Smooth muscle cell of the coronary artery (primary cell): ENCODE measurements around the gene NDUFA5. TPM values are rescaled to one million over a fixed set of nuclear protein-coding genes. Genes with fewer than 3 reads are reported as not detected.

Experiments used
- total RNA-seq: library from RNA; depleted of rRNA; stranded (reverse); fragments of >200 nt; gene quantifications from 2 replicates; pipeline ENCODE4 v1.2.3, GENCODE V29; 2014; ENCODE audit warnings: low replicate concordance

The NDUFA5 gene
- total RNA-seq = 29.3 and 41.0 TPM in 2 replicates

GRCh38 chr7:123557398-123558288 lies at the start of gene NDUFA5:
TSS of gene NDUFA5 (minus strand) at chr7:123557818. CDS start at chr7:123557795, 23 bp downstream.

GRCh38 chr7:123601530-123601929 lies 43.9 kb upstream of the NDUFA5 start, which contains the start of gene ASB15:
TSS of gene ASB15 (plus strand) at chr7:123601821. CDS start at chr7:123614503, 12,682 bp downstream.

GRCh38 chr7:123534383-123535260 lies 23.0 kb downstream of the NDUFA5 start, which contains the start of gene IQUB:
TSS of gene IQUB (minus strand) at chr7:123534595. CDS start at chr7:123512340, 22,255 bp downstream.

Other genes starting within 250 kb of the NDUFA5 start
- gene IQUB, start 23.2 kb downstream of the NDUFA5 start, total RNA-seq = 0.30 and 0.35 TPM in 2 replicates
- gene ASB15, start 44.0 kb upstream of the NDUFA5 start, total RNA-seq = not detected in 2 replicates
- gene LMOD2, start 98.0 kb upstream of the NDUFA5 start, total RNA-seq = not detected in 2 replicates
- gene WASL, start 191.2 kb upstream of the NDUFA5 start, total RNA-seq = 4.1 and 6.5 TPM in 2 replicates